GM12878 (cell line): Measurements from ENCODE around the gene SHROOM2. TPM values are rescaled to one million over a fixed set of nuclear protein-coding genes. Genes with fewer than 3 reads are reported as not detected.

Experiments used
- ATAC-seq: fragments of 200-7000 bp; cut with Tn5 transposase; 3 replicates; pipeline ENCODE4 v1.9.1; 2020; ENCODE audit warnings: mild to moderate bottlenecking, moderate library complexity
- BruUV-seq: library from RNA; stranded (reverse); fragments of 400-500 nt; replicated peaks from 2 replicates; lab custom pipeline; 2021; lab: Mats Ljungman, UMichigan
- CTCF ChIA-PET: fragments of 300-600 bp; sonication (Branson Sonifier 250); formaldehyde crosslinking; extraction: SDS; loops from one replicate; lab custom pipeline; 2021; ENCODE audit warnings: inconsistent platforms; lab: Yijun Ruan, JAX
- POLR2A ChIA-PET: fragments of 350-600 bp; formaldehyde crosslinking; extraction: SDS; loops from one replicate; lab custom pipeline; 2021; ENCODE audit warnings: inconsistent platforms; lab: Charles Lee
- RAD21 ChIA-PET: fragments of 300-600 bp; sonication (Branson Sonifier 250); formaldehyde crosslinking; loops from one replicate; lab custom pipeline; 2023; ENCODE audit warnings: antibody characterized with exemption; ENCODE audit not compliant: unreplicated experiment; lab: Charles Lee
- SMC1A ChIA-PET: fragments of 300-600 bp; sonication (Branson Sonifier 250); formaldehyde crosslinking; loops from one replicate; lab custom pipeline; 2023; ENCODE audit not compliant: unreplicated experiment, uncharacterized antibody; lab: Charles Lee
- DNase-seq: peaks from one replicate; pipeline ENCODE4 v3.0.0-alpha.2; 2011; ENCODE audit warnings: low read depth, low spot score
- FAIRE-seq: peaks from 3 replicates; lab custom pipeline; 2011; peaks lifted over from hg19 to GRCh38; lab: Jason Lieb, UNC
- H2AFZ ChIP-seq: 2 replicates; pipeline ENCODE4 v1.6.0; 2011; ENCODE audit warnings: low read depth, low read length, control low read depth; ENCODE audit not compliant: control insufficient read depth
- H3K27ac ChIP-seq: 2 replicates; pipeline ENCODE4 v1.5.1; 2011; ENCODE audit warnings: control low read depth; ENCODE audit not compliant: control insufficient read depth, insufficient read depth
- H3K27me3 ChIP-seq, 2 experiments: replicated peaks in 1 of 2; 2 replicates each; pipeline versions ENCODE4 v1.6.0 to v1.6.1; 2011; ENCODE audit warnings: low read length in 1 of 2; ENCODE audit not compliant: control insufficient read depth in 2 of 2, insufficient read depth in 2 of 2
- H3K36me3 ChIP-seq, 2 experiments: 2 replicates each; pipeline ENCODE4 v1.5.1; 2011; ENCODE audit warnings: low read length in 1 of 2; ENCODE audit not compliant: control insufficient read depth in 2 of 2, insufficient read depth in 2 of 2
- H3K4me1 ChIP-seq: 2 replicates; pipeline ENCODE4 v1.6.1; 2011; ENCODE audit warnings: mild to moderate bottlenecking, low read length, moderate library complexity, mixed read lengths; ENCODE audit not compliant: control insufficient read depth, insufficient read depth
- H3K4me2 ChIP-seq: 2 replicates; pipeline ENCODE4 v1.6.0; 2011; ENCODE audit warnings: control low read depth; ENCODE audit not compliant: control insufficient read depth, insufficient read depth
- H3K4me3 ChIP-seq: fragments of 200-600 bp; sonication (generic); 2 replicates; pipeline ENCODE4 v1.5.1; 2016
- H3K79me2 ChIP-seq: 2 replicates; pipeline ENCODE4 v1.6.0; 2011; ENCODE audit warnings: low read length; ENCODE audit not compliant: control insufficient read depth, insufficient read depth
- H3K9ac ChIP-seq: 2 replicates; pipeline ENCODE4 v1.8.0; 2011; ENCODE audit warnings: low read length, control low read depth, mixed read lengths; ENCODE audit not compliant: control insufficient read depth, insufficient read depth
- H3K9me3 ChIP-seq: replicated peaks from 3 replicates; pipeline ENCODE4 v1.5.1; 2011; ENCODE audit warnings: mild to moderate bottlenecking, low read length; ENCODE audit not compliant: control insufficient read depth, insufficient read depth
- H4K20me1 ChIP-seq: 2 replicates; pipeline ENCODE4 v1.6.0; 2011; ENCODE audit not compliant: control insufficient read depth, insufficient read depth
- BMI1 ChIP-seq: fragments of 450-650 bp; IDR thresholded peaks from 2 replicates; pipeline ENCODE4 v1.6.1; 2016; ENCODE audit warnings: mild to moderate bottlenecking, moderate library complexity, borderline replicate concordance
- CBFB ChIP-seq: IDR thresholded peaks from 2 replicates; pipeline ENCODE4 v1.6.1; 2016; ENCODE audit warnings: antibody characterized with exemption, low read depth
- ESRRA ChIP-seq: IDR thresholded peaks from 2 replicates; pipeline ENCODE4 v1.6.1; 2012; ENCODE audit warnings: mild to moderate bottlenecking, low read length, improper control_type of control experiment
- FOS ChIP-seq: IDR thresholded peaks from 3 replicates; pipeline ENCODE4 v1.6.1; 2011; ENCODE audit warnings: borderline replicate concordance; ENCODE audit not compliant: insufficient read length; ENCODE audit errors: extremely low read depth
- POLR2AphosphoS5 ChIP-seq: IDR thresholded peaks from 2 replicates; pipeline ENCODE4 v1.6.1; 2011; ENCODE audit warnings: mild to moderate bottlenecking, low read length, inconsistent platforms
- RAD21 ChIP-seq: IDR thresholded peaks from 2 replicates; pipeline ENCODE4 v1.6.1; 2011; ENCODE audit warnings: mild to moderate bottlenecking, low read depth, low read length, moderate library complexity; ENCODE audit not compliant: insufficient read depth
- RB1 ChIP-seq: fragments of 450-650 bp; formaldehyde crosslinking; IDR thresholded peaks from 2 replicates; pipeline ENCODE4 v1.6.1; 2017; ENCODE audit warnings: mild to moderate bottlenecking, borderline replicate concordance
- SIX5 ChIP-seq: IDR thresholded peaks from 2 replicates; pipeline ENCODE4 v1.6.1; 2011; ENCODE audit warnings: mild to moderate bottlenecking, low read depth, low read length, moderate library complexity; ENCODE audit not compliant: severe bottlenecking
- SMC3 ChIP-seq: IDR thresholded peaks from 2 replicates; pipeline ENCODE4 v1.6.1; 2011; ENCODE audit warnings: low read length, improper control_type of control experiment, borderline replicate concordance
- TCF12 ChIP-seq: IDR thresholded peaks from 2 replicates; pipeline ENCODE4 v1.6.1; 2011; ENCODE audit warnings: low read depth, mild to moderate bottlenecking, low read length
- USF1 ChIP-seq: IDR thresholded peaks from 2 replicates; pipeline ENCODE4 v1.6.1; 2011; ENCODE audit warnings: borderline replicate concordance, low read depth, mild to moderate bottlenecking, moderate library complexity, mixed read lengths, low read length; ENCODE audit not compliant: insufficient read depth; ENCODE audit errors: extremely low read length
- WRNIP1 ChIP-seq: IDR thresholded peaks from 2 replicates; pipeline ENCODE4 v1.6.1; 2011; ENCODE audit warnings: low read depth, low read length, improper control_type of control experiment, borderline replicate concordance
- ZBTB11 ChIP-seq: fragments of 450-650 bp; formaldehyde crosslinking; IDR thresholded peaks from 2 replicates; pipeline ENCODE4 v1.5.0; 2022; ENCODE audit warnings: mild to moderate bottlenecking, missing genetic modification characterization
- WGBS: methylation state at CpG from one replicate; pipeline ENCODE4 v1.1.6; 2016; ENCODE audit warnings: low lambda C conversion rate; ENCODE audit not compliant: insufficient replicate concordance, insufficient coverage; ENCODE audit errors: missing lambda C conversion rate; 5-methylcytosine and 5-hydroxymethylcytosine counted together
- in situ Hi-C: fragments of 300-500 bp; cut with MboI; formaldehyde crosslinking; loops from 9 replicates; pipeline ENCODE4 v1.14.3; 2018; ENCODE audit warnings: mixed read lengths
- intact Hi-C: fragments of 100-400 bp; cut with micrococcal nuclease; formaldehyde crosslinking; loops from one replicate; pipeline ENCODE4 v1.14.2; 2022; ENCODE audit not compliant: unreplicated experiment
- polyA plus RNA-seq, 11 experiments: library from polyadenylated mRNA; depleted of rRNA in 4 of 11; unstranded in 6 of 11; stranded (reverse) in 5 of 11; fragments of >200 nt; fragmentation: Nextera tagmentation in 4 of 11; fragmentation: Illumina TruSeq in 1 of 11; extraction: Ambion mirVana in 4 of 11; extraction: Trizol in 1 of 11; gene quantifications; 1 replicate in 1 of 11; 2 replicates in 10 of 11; pipeline versions ENCODE4 v1.2.1 to v1.2.3, GENCODE V29; 2011 to 2016; ENCODE audit warnings: inconsistent platforms in 2 of 11, missing spikeins in 2 of 11, low read depth in 1 of 11
- total RNA-seq, 4 experiments: library from RNA; depleted of rRNA in 3 of 4; stranded (reverse); fragments of >200 nt in 3 of 4; fragmentation: Illumina TruSeq in 1 of 4; extraction: Trizol in 1 of 4; gene quantifications; 2 replicates each; pipeline versions ENCODE4 v1.2.1 to v1.2.3, GENCODE V29; 2013 to 2021

The SHROOM2 gene
- total and polyA plus RNA-seq, 10 of the 15 experiments (the other 5 are each of a cell fraction or from before 2014, with no cell fraction given) = under 0.01 to 0.15 (median 0.09) TPM; not detected in 2

GRCh38 chrX:9797384-9798360, 11.4 kb downstream of the SHROOM2 start:
- in situ Hi-C loops = no loop called here
- ATAC-seq (no peak), FAIRE-seq (no peak), DNase-seq (no peak)
- no peaks in the 10 kb centered on the region for H3K36me3 ChIP-seq
- H4K20me1 ChIP-seq = no peaks in the 10 kb centered on the region
- RAD21 ChIA-PET = no interaction called here
- no peaks in the 10 kb centered on the region for H3K4me1 ChIP-seq
- no peak overlapping the region for H3K27ac ChIP-seq
- POLR2A ChIA-PET = no interaction called here
- no peaks in the 10 kb centered on the region; the same call in 2 of the 3 replicates for H3K9me3 ChIP-seq
- H3K4me2 ChIP-seq = no peak overlapping the region
- no peaks in the 10 kb centered on the region for H3K27me3 ChIP-seq
- H3K79me2 ChIP-seq = no peaks in the 10 kb centered on the region
- TF ChIP-seq POLR2AphosphoS5 (no peak), WRNIP1 (no peak), RAD21 (no peak), USF1 (no peak), SMC3 (no peak), SIX5 (no peak), ZBTB11 (CRISPR knock-in tag) (no peak), CBFB (no peak), FOS (no peak), BMI1 (no peak), RB1 (no peak), TCF12 (no peak), ESRRA (no peak)
- H3K9ac ChIP-seq = no peak overlapping the region
- CTCF ChIA-PET = no interaction called here
- intact Hi-C loops = no loop called here
- WGBS = 28% methylated on average over 11 of the region's 11 CpGs
- no peak overlapping the region for H2AFZ ChIP-seq
- no TSS peak for BruUV-seq
- H3K4me3 ChIP-seq = no peak overlapping the region
- SMC1A ChIA-PET = no interaction called here
